Measurements from ENCODE around the gene PGAM4.

GRCh38 chrX:77946571-77946970 is 22.9 kb downstream of the PGAM4 start:
- TF ChIP-seq CTCF (IDR thresholded peaks at IDR 0.05; ENCODE audit: low read depth, low read length) (no peak), POLR2A (IDR thresholded peaks at IDR 0.05; ENCODE audit: extremely low read depth, insufficient read length) (no peak), MYC (IDR thresholded peaks at IDR 0.05; ENCODE audit: low read depth, low read length) (no peak)

All from NB4 (cell line).